Neural progenitor cell (in vitro differentiated cells): ENCODE measurements around the gene HTN3. TPM values are rescaled to one million over a fixed set of nuclear protein-coding genes. Genes with fewer than 3 reads are reported as not detected.
A peak's percentile ranks its signal among the peaks of the same experiment; 100 is the strongest.
"Not testable (repeated sequence)": the region's sequence is repeated elsewhere in the genome, so short reads cannot be mapped to it uniquely, and the experiment has no call there.

ENCODE experiments used
- DNase-seq: peaks from one replicate; pipeline ENCODE4 v3.0.0-alpha.2; 2016; ENCODE audit warnings: low spot score
- H2AFZ ChIP-seq: fragments of 200-600 bp; sonication (generic); replicated peaks from 2 replicates; pipeline ENCODE4 v1.6.1; 2016; ENCODE audit warnings: antibody characterized with exemption
- H3F3A ChIP-seq: fragments of 200-600 bp; sonication (generic); 2 replicates; pipeline ENCODE4 v1.6.1; 2016; ENCODE audit warnings: antibody characterized with exemption, low read depth
- H3K27ac ChIP-seq: fragments of 200-600 bp; sonication (generic); 2 replicates; pipeline ENCODE4 v1.5.1; 2016; ENCODE audit warnings: mild to moderate bottlenecking
- H3K27me3 ChIP-seq: fragments of 200-600 bp; sonication (generic); 2 replicates; pipeline ENCODE4 v1.6.1; 2016; ENCODE audit warnings: mild to moderate bottlenecking, moderate library complexity
- H3K36me3 ChIP-seq: fragments of 200-600 bp; sonication (generic); 2 replicates; pipeline ENCODE4 v1.5.1; 2016
- H3K4me1 ChIP-seq: fragments of 200-600 bp; sonication (generic); 2 replicates; pipeline ENCODE4 v1.6.1; 2016; ENCODE audit warnings: mixed run types
- H3K4me2 ChIP-seq: fragments of 200-600 bp; sonication (generic); 2 replicates; pipeline ENCODE4 v1.6.1; 2016
- H3K4me3 ChIP-seq: fragments of 200-600 bp; sonication (generic); 2 replicates; pipeline ENCODE4 v1.5.1; 2016
- H3K79me2 ChIP-seq: fragments of 200-600 bp; sonication (generic); 2 replicates; pipeline ENCODE4 v1.6.1; 2016; ENCODE audit warnings: low read depth
- H3K9ac ChIP-seq: fragments of 200-600 bp; sonication (generic); 2 replicates; pipeline ENCODE4 v1.6.1; 2016
- H3K9me3 ChIP-seq: fragments of 200-600 bp; sonication (generic); 2 replicates; pipeline ENCODE4 v1.5.1; 2016; ENCODE audit warnings: low read depth
- H4K20me1 ChIP-seq: fragments of 200-600 bp; sonication (generic); 2 replicates; pipeline ENCODE4 v1.6.1; 2016; ENCODE audit warnings: low read depth
- H3K27ac Mint-ChIP-seq: 3 replicates; pipeline ENCODE4 v1.8.0; 2021; ENCODE audit warnings: mixed read lengths
- H3K27me3 Mint-ChIP-seq: 2 replicates; pipeline ENCODE4 v1.8.0; 2022; ENCODE audit warnings: low read depth, mild to moderate bottlenecking, inconsistent platforms, moderate library complexity, mixed read lengths; ENCODE audit not compliant: insufficient read depth
- H3K36me3 Mint-ChIP-seq: 3 replicates; pipeline ENCODE4 v1.8.0; 2021; ENCODE audit warnings: mixed read lengths
- H3K4me1 Mint-ChIP-seq: 3 replicates; pipeline ENCODE4 v1.8.0; 2021; ENCODE audit warnings: mixed read lengths
- H3K4me3 Mint-ChIP-seq: 3 replicates; pipeline ENCODE4 v1.8.0; 2021; ENCODE audit warnings: mild to moderate bottlenecking, moderate library complexity, mixed read lengths
- H3K9me3 Mint-ChIP-seq: 3 replicates; pipeline ENCODE4 v1.8.0; 2020; ENCODE audit warnings: mixed read lengths
- EZH2 ChIP-seq: fragments of 200-600 bp; sonication (generic); IDR thresholded peaks from 2 replicates; pipeline ENCODE4 v1.6.1; 2017; ENCODE audit warnings: antibody characterized with exemption, mild to moderate bottlenecking, moderate library complexity
- EZH2phosphoT487 ChIP-seq: fragments of 200-600 bp; sonication (generic); IDR thresholded peaks from 2 replicates; pipeline ENCODE4 v1.6.1; 2017; ENCODE audit warnings: antibody characterized with exemption
- total RNA-seq: library from RNA; depleted of rRNA; stranded (reverse); fragments of >200 nt; gene quantifications from 2 replicates; pipeline ENCODE4 v1.2.3, GENCODE V29; 2015; ENCODE audit warnings: low replicate concordance
- TF ChIP-seq, protein P1 (sequence below): fragments of 200-600 bp; sonication (generic); IDR thresholded peaks from 2 replicates; pipeline ENCODE4 v1.5.1; 2017; ENCODE audit warnings: antibody characterized with exemption, mild to moderate bottlenecking

Gene HTN3
- total RNA-seq, 1 donor from 2014 or later: not detected

DNA sequence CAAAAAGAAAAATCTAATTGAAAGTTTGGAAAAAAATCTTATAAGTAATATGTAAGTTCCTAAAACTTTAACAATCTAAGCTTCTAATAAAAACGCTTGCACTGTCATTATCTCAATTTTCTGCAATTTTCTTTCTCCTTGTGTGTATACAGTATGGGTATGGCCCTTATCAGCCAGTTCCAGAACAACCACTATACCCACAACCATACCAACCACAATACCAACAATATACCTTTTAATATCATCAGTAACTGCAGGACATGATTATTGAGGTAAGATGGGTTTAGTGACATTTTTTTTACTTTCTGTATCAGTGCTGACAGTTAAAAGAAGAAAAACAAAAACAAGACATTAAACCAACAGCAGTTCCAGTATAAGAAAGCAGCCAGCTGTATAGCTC, 27.5 kb upstream of the HTN3 start:
- no peaks in the 10 kb centered on the region for H3K36me3 Mint-ChIP-seq
- Histone ChIP-seq H3K4me3 (no peak overlapping the region), H3K36me3 (no peaks in the 10 kb centered on the region), H4K20me1 (no peaks in the 10 kb centered on the region), H3K9me3 (no peaks in the 10 kb centered on the region), H3K9ac (no peak overlapping the region), H3F3A (no peaks in the 10 kb centered on the region), H2AFZ (no peak overlapping the region), H3K4me1 (no peaks in the 10 kb centered on the region), H3K27me3 (no peaks in the 10 kb centered on the region), H3K27ac (no peak overlapping the region), H3K79me2 (no peaks in the 10 kb centered on the region), H3K4me2 (no peak overlapping the region)
- TF ChIP-seq, protein P1, sequence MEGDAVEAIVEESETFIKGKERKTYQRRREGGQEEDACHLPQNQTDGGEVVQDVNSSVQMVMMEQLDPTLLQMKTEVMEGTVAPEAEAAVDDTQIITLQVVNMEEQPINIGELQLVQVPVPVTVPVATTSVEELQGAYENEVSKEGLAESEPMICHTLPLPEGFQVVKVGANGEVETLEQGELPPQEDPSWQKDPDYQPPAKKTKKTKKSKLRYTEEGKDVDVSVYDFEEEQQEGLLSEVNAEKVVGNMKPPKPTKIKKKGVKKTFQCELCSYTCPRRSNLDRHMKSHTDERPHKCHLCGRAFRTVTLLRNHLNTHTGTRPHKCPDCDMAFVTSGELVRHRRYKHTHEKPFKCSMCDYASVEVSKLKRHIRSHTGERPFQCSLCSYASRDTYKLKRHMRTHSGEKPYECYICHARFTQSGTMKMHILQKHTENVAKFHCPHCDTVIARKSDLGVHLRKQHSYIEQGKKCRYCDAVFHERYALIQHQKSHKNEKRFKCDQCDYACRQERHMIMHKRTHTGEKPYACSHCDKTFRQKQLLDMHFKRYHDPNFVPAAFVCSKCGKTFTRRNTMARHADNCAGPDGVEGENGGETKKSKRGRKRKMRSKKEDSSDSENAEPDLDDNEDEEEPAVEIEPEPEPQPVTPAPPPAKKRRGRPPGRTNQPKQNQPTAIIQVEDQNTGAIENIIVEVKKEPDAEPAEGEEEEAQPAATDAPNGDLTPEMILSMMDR: no peak
- no peak for TF ChIP-seq EZH2phosphoT487
- no peak for TF ChIP-seq EZH2
- no peak for DNase-seq
- H3K27ac Mint-ChIP-seq: no peak overlapping the region
- H3K9me3 Mint-ChIP-seq: no peaks in the 10 kb centered on the region
- H3K4me3 Mint-ChIP-seq: no peak overlapping the region
- no peaks in the 10 kb centered on the region for H3K27me3 Mint-ChIP-seq
- peaks cover 3% of the 10 kb centered on the region for H3K4me1 Mint-ChIP-seq

DNA sequence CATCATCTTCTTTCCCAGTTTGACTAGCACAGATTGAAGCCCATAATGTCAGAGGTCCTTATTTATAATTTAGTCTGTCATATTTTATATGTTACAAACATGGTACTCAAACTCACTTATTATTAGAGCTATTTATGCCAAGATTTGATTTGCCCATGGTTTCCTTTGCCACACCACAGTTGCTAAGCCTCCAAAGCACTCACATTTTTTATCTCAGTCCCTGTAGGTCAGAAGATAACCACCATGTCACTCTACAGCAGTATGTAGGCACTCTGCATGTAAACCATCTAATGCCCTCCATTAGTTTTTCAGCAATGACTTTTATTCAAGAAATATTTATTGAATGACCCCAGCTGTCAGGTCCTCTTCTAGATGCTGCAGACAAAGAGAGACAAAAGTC, 25.8 kb upstream of the HTN3 start:
- Mint-ChIP-seq H3K36me3 (no peaks in the 10 kb centered on the region), H3K4me1 (peaks cover 11% of the 10 kb centered on the region), H3K4me3 (no peak overlapping the region), H3K27ac (no peak overlapping the region), H3K27me3 (no peaks in the 10 kb centered on the region), H3K9me3 (no peaks in the 10 kb centered on the region)
- Histone ChIP-seq H3K36me3 (no peaks in the 10 kb centered on the region), H3F3A (no peaks in the 10 kb centered on the region), H3K4me1 (peaks cover 8% of the 10 kb centered on the region), H3K4me3 (no peak overlapping the region), H3K79me2 (no peaks in the 10 kb centered on the region), H3K4me2 (no peak overlapping the region), H2AFZ (peak overlapping the region; percentile 33), H3K9ac (no peak overlapping the region), H3K27ac (no peak overlapping the region), H3K27me3 (no peaks in the 10 kb centered on the region), H3K9me3 (no peaks in the 10 kb centered on the region), H4K20me1 (no peaks in the 10 kb centered on the region)
- DNase-seq: no peak
- TF ChIP-seq, protein P1: no peak
- no peak for TF ChIP-seq EZH2phosphoT487
- TF ChIP-seq EZH2: no peak

DNA sequence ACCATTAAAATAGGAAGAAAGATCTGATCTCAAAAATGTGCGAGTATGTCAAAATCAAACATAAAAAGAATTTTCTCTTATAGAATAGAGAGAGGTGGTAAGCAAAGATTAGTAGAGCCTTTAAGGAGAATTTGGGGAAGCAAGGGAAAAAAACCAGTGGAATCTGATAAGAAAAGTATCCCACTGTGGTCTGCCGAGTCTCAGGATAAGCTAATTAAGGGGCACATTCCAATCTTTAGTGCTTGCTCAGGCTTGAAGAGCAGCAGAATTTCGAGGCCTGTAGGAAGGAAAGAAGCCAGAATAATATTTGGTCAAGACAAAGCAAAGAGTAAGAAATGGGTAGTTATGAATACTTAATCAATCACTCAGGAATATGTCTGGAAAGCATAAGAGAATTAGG, 19.5 kb upstream of the HTN3 start:
- H3K9me3 Mint-ChIP-seq: no peaks in the 10 kb centered on the region
- H3K4me2 ChIP-seq: peak overlapping the region; percentile 42
- no peak overlapping the region for H2AFZ ChIP-seq
- DNase-seq: peak; percentile 72
- H3K79me2 ChIP-seq: no peaks in the 10 kb centered on the region
- no peak overlapping the region for H3K4me3 Mint-ChIP-seq
- TF ChIP-seq EZH2phosphoT487 (no peak), EZH2 (no peak)
- TF ChIP-seq, protein P1: no peak
- H3K27ac ChIP-seq: no peak overlapping the region
- peaks cover 27% of the 10 kb centered on the region for H3K4me1 ChIP-seq
- no peak overlapping the region for H3K9ac ChIP-seq
- peak overlapping the region; percentile 26 for H3K27ac Mint-ChIP-seq
- H3K4me1 Mint-ChIP-seq: peaks cover 23% of the 10 kb centered on the region
- H3K27me3 ChIP-seq: no peaks in the 10 kb centered on the region
- no peaks in the 10 kb centered on the region for H4K20me1 ChIP-seq
- peak overlapping the region; percentile 18 for H3K4me3 ChIP-seq
- no peaks in the 10 kb centered on the region for H3K9me3 ChIP-seq
- H3K27me3 Mint-ChIP-seq: peaks cover 3% of the 10 kb centered on the region
- no peaks in the 10 kb centered on the region for H3K36me3 ChIP-seq
- H3K36me3 Mint-ChIP-seq: no peaks in the 10 kb centered on the region
- no peaks in the 10 kb centered on the region for H3F3A ChIP-seq

DNA sequence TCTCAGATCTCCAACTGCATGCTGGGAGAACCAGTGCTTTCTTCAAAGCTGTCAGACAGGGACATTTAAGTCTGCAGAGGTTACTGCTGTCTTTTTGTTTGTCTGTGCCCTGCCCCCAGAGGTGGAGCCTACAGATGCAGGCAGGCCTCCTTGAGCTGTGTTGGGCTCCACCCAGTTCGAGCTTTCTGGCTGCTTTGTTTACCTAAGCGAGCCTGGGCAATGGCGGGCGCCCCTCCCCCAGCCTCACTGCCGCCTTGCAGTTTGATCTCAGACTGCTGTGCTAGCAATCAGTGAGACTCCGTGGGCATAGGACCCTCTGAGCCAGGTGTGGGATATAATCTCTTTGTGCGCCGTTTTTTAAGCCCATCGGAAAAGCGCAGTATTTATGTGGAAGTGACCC, 9.3 kb upstream of the HTN3 start:
- H3K4me1 ChIP-seq, H3K27me3 Mint-ChIP-seq, DNase-seq, H3K36me3 Mint-ChIP-seq, H3K4me3 ChIP-seq, H3F3A ChIP-seq, H4K20me1 ChIP-seq, H3K27ac ChIP-seq, H3K27me3 ChIP-seq, H3K79me2 ChIP-seq, H2AFZ ChIP-seq, H3K9ac ChIP-seq, H3K27ac Mint-ChIP-seq, H3K36me3 ChIP-seq, H3K4me1 Mint-ChIP-seq, H3K4me3 Mint-ChIP-seq, H3K9me3 ChIP-seq, H3K9me3 Mint-ChIP-seq, H3K4me2 ChIP-seq: not testable (repeated sequence)
